GM10248 (cell line): ENCODE measurements around the gene FBL.

Source experiments
- CTCF ChIA-PET: fragments of 300-600 bp; sonication (Branson Sonifier 250); formaldehyde crosslinking; extraction: SDS; loops from one replicate; lab custom pipeline; 2021; ENCODE audit warnings: antibody characterized with exemption; lab: Yijun Ruan, JAX
- POLR2A ChIA-PET: fragments of 350-650 bp; sonication (Branson Sonifier 250); formaldehyde crosslinking; extraction: SDS; loops from one replicate; lab custom pipeline; 2020; ENCODE audit warnings: antibody characterized with exemption; lab: Yijun Ruan, JAX
- DNase-seq: peaks from one replicate; pipeline ENCODE4 v3.0.0; 2012; ENCODE audit errors: extremely low spot score
- TF ChIP-seq, protein P1 (sequence below): IDR thresholded peaks from 2 replicates; pipeline ENCODE4 v1.5.1; 2012; ENCODE audit warnings: mild to moderate bottlenecking, low read depth; ENCODE audit errors: extremely low read depth, missing control alignments, control extremely low read depth

The FBL gene

GRCh38 chr19:39865953-39866352, 19.8 kb upstream of the FBL start:
- ChIA-PET POLR2A (no interaction called here), CTCF (interaction anchor here (1.3 kb wide), 1 partner anchor 11 kb away, joined by 3 read pairs; no protein-coding TSS in a partner anchor)
- no peak for DNase-seq
- TF ChIP-seq, protein P1, sequence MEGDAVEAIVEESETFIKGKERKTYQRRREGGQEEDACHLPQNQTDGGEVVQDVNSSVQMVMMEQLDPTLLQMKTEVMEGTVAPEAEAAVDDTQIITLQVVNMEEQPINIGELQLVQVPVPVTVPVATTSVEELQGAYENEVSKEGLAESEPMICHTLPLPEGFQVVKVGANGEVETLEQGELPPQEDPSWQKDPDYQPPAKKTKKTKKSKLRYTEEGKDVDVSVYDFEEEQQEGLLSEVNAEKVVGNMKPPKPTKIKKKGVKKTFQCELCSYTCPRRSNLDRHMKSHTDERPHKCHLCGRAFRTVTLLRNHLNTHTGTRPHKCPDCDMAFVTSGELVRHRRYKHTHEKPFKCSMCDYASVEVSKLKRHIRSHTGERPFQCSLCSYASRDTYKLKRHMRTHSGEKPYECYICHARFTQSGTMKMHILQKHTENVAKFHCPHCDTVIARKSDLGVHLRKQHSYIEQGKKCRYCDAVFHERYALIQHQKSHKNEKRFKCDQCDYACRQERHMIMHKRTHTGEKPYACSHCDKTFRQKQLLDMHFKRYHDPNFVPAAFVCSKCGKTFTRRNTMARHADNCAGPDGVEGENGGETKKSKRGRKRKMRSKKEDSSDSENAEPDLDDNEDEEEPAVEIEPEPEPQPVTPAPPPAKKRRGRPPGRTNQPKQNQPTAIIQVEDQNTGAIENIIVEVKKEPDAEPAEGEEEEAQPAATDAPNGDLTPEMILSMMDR, result no peak

DNA sequence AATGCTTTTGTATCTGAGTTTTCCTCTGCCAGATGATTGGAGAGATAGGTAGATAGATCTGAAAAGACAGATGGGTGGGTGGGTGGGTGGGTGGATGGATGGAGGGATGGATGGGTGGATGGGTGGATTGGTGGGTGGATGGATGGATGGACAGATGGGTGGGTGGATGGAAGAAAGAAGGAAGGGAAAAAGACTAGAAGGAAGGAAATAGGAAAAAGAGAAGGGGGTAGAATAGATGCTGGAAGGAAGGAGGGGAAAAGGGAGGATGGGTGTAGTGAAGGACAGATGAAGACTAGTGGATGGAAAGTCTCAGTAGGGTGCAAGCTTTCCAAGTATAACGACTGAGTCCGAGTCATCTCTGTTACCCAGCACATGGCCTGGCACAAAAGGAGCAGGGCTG, 19.0 kb upstream of the FBL start:
- no peak for DNase-seq
- TF ChIP-seq, protein P1, result no peak

GRCh38 chr19:39864118-39864517, 17.9 kb upstream of the FBL start:
- ChIA-PET POLR2A (no interaction called here), CTCF (no interaction called here)
- DNase-seq, result no peak
- TF ChIP-seq, protein P1, result no peak

More for the DNA sequence above, 19.0 kb upstream of the FBL start:
- ChIA-PET POLR2A (no interaction called here), CTCF (no interaction called here)

GRCh38 chr19:39858541-39858940, 12.4 kb upstream of the FBL start:
- ChIA-PET CTCF (no interaction called here), POLR2A (no interaction called here)
- no peak for DNase-seq
- TF ChIP-seq, protein P1, result no peak

DNA sequence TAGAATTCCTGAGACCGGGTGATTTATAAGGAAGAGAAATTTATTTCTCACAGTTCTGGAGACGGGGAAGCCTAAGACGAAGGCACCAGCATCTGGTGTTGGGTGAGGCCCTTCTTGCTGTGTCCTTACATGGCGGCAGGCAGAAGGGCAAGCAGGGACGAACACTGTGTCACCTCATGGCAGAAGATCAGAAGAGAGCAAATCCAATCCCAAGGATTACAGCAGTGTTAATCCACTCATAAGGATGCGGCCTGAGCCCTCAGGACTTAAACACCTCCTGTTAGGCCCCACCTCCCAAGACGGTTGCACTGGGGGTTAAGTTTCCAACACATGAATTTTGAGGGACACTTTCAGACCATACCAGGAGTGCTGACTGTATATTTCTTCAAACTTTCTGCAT, 6.7 kb upstream of the FBL start:
- TF ChIP-seq, protein P1, result no peak
- ChIA-PET CTCF (no interaction called here), POLR2A (interaction anchor here (0.7 kb wide), 1 partner anchor 1804 kb away, joined by 6 read pairs; no protein-coding TSS in a partner anchor)
- DNase-seq, result no peak

- ChIA-PET POLR2A (no interaction called here), CTCF (no interaction called here)
- no peak for DNase-seq
- TF ChIP-seq, protein P1, result no peak
These were observed 4.7 kb upstream of the FBL start for GRCh38 chr19:39850892-39851291.
